Measurements from ENCODE around the gene CLDND2.

GRCh38 chr19:51338563-51339312 is 30.1 kb downstream of the CLDND2 start:
- no peak for TF ChIP-seq YY1 (IDR thresholded peaks at IDR 0.05; ENCODE audit: insufficient read depth, insufficient read length)
- no peak for TF ChIP-seq ZNF274 (IDR thresholded peaks at IDR 0.05; ENCODE audit: low read depth, low read length)
